Mesenchymal stem cell (in vitro differentiated cells and primary cell): ENCODE results near the gene SV2C.

Experiments used
- DNase-seq: peaks from one replicate; pipeline ENCODE4 v3.0.0-alpha.2; 2013
- H2AFZ ChIP-seq: one replicate; pipeline ENCODE4 v1.6.1; 2013; ENCODE audit warnings: low read depth, mild to moderate bottlenecking, control low read depth, inconsistent platforms, low read length, moderate library complexity
- H2AK5ac ChIP-seq: 2 replicates; pipeline ENCODE4 v1.6.1; 2013; ENCODE audit warnings: low read length, moderate library complexity, mild to moderate bottlenecking, inconsistent platforms; ENCODE audit not compliant: severe bottlenecking
- H2BK120ac ChIP-seq: one replicate; pipeline ENCODE4 v1.6.1; 2013; ENCODE audit warnings: low read depth, mild to moderate bottlenecking, inconsistent platforms, low read length, moderate library complexity
- H2BK12ac ChIP-seq, 2 experiments: one replicate each; pipeline ENCODE4 v1.6.1; 2013; ENCODE audit warnings: inconsistent platforms in 2 of 2, low read length in 2 of 2, mild to moderate bottlenecking in 2 of 2, moderate library complexity in 2 of 2, control low read depth in 1 of 2
- H2BK15ac ChIP-seq: one replicate; pipeline ENCODE4 v1.6.1; 2013; ENCODE audit warnings: mild to moderate bottlenecking, low read depth, inconsistent platforms; ENCODE audit not compliant: poor library complexity, severe bottlenecking
- H2BK5ac ChIP-seq: 2 replicates; pipeline ENCODE4 v1.6.1; 2013; ENCODE audit warnings: low read depth, mild to moderate bottlenecking, low read length, control low read depth, inconsistent platforms; ENCODE audit not compliant: poor library complexity, severe bottlenecking
- H3K14ac ChIP-seq, 2 experiments: one replicate each; pipeline ENCODE4 v1.6.1; 2013; ENCODE audit warnings: inconsistent platforms in 2 of 2, low read length in 2 of 2, control low read depth in 1 of 2, mild to moderate bottlenecking in 1 of 2, moderate library complexity in 1 of 2
- H3K18ac ChIP-seq, 2 experiments: one replicate each; pipeline ENCODE4 v1.6.1; 2013; ENCODE audit warnings: inconsistent platforms in 2 of 2, low read length in 2 of 2, control low read depth in 1 of 2, low read depth in 1 of 2, mild to moderate bottlenecking in 1 of 2
- H3K23ac ChIP-seq, 2 experiments: one replicate each; pipeline ENCODE4 v1.6.1; 2013; ENCODE audit warnings: inconsistent platforms in 2 of 2, low read length in 2 of 2, mild to moderate bottlenecking in 2 of 2, moderate library complexity in 2 of 2, control low read depth in 1 of 2
- H3K27ac ChIP-seq: 2 replicates; pipeline ENCODE4 v1.5.1; 2013; ENCODE audit warnings: mild to moderate bottlenecking, moderate library complexity, low read length, control low read depth, inconsistent platforms; ENCODE audit not compliant: poor library complexity, severe bottlenecking
- H3K27me3 ChIP-seq, 2 experiments: 2 replicates each; pipeline versions ENCODE4 v1.6.1 to v1.7.0; 2013; ENCODE audit warnings: low read length in 2 of 2, mild to moderate bottlenecking in 2 of 2, moderate library complexity in 2 of 2, control low read depth in 1 of 2, inconsistent platforms in 1 of 2; ENCODE audit not compliant: control insufficient read depth in 1 of 2, insufficient read depth in 1 of 2
- H3K36me3 ChIP-seq, 2 experiments: 2 replicates each; pipeline versions ENCODE4 v1.6.1 to v1.7.0; 2013; ENCODE audit warnings: low read length in 2 of 2, control low read depth in 1 of 2, inconsistent platforms in 1 of 2, low read depth in 1 of 2, mild to moderate bottlenecking in 1 of 2; ENCODE audit not compliant: insufficient read depth in 2 of 2, control insufficient read depth in 1 of 2
- H3K4ac ChIP-seq, 2 experiments: one replicate each; pipeline ENCODE4 v1.6.1; 2013; ENCODE audit warnings: inconsistent platforms in 2 of 2, low read length in 2 of 2, mild to moderate bottlenecking in 2 of 2, moderate library complexity in 2 of 2, control low read depth in 1 of 2, low read depth in 1 of 2
- H3K4me1 ChIP-seq: 2 replicates; pipeline ENCODE4 v1.6.1; 2013; ENCODE audit warnings: low read depth, low read length, control low read depth; ENCODE audit not compliant: control insufficient read depth, insufficient read depth
- H3K4me2 ChIP-seq: 2 replicates; pipeline ENCODE4 v1.6.1; 2013; ENCODE audit warnings: low read length, mild to moderate bottlenecking, inconsistent platforms; ENCODE audit not compliant: poor library complexity, severe bottlenecking
- H3K4me3 ChIP-seq, 2 experiments: 2 replicates each; pipeline versions ENCODE4 v1.5.1 to v1.7.0; 2013; ENCODE audit warnings: low read length in 2 of 2, mild to moderate bottlenecking in 2 of 2, control low read depth in 1 of 2, low read depth in 1 of 2; ENCODE audit not compliant: insufficient read depth in 1 of 2
- H3K79me1 ChIP-seq: replicated peaks from 2 replicates; pipeline ENCODE4 v1.6.1; 2013; ENCODE audit warnings: mild to moderate bottlenecking, control low read depth, low read length, inconsistent platforms; ENCODE audit not compliant: poor library complexity, severe bottlenecking
- H3K9ac ChIP-seq: 2 replicates; pipeline ENCODE4 v1.7.0; 2013; ENCODE audit warnings: mild to moderate bottlenecking, low read length, moderate library complexity
- H3K9me3 ChIP-seq: 2 replicates; pipeline ENCODE4 v1.7.0; 2013; ENCODE audit warnings: mild to moderate bottlenecking, low read length; ENCODE audit not compliant: control insufficient read depth
- H4K8ac ChIP-seq: one replicate; pipeline ENCODE4 v1.6.1; 2013; ENCODE audit warnings: inconsistent platforms, mild to moderate bottlenecking, low read length, moderate library complexity
- H4K91ac ChIP-seq: one replicate; pipeline ENCODE4 v1.6.1; 2013; ENCODE audit warnings: mild to moderate bottlenecking, low read length, inconsistent platforms
- WGBS: methylation state at CpG from one replicate; pipeline ENCODE4 v1.1.7; 2013; ENCODE audit warnings: mixed read lengths; 5-methylcytosine and 5-hydroxymethylcytosine counted together

SV2C gene

DNA sequence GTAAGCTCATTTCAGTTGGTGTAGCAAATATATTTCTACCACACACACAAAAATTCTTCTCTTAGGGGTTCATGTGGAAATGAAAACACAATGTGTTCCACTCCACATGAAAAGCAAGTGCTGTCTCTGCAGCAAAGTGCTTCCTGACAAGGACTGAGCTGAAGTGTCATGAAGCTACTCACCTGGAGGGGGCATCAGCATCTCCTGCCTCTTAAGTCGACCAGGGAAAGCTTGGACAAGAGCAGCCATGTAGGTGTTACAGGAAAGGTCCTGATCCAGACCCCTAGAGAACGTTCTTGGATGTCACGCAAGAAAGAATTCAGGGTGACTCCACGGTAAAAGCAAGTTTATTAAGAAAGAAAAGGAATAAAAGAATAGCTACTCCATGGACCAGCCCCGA lies 62.8 kb downstream of the SV2C start:
- Histone ChIP-seq H3K4ac (no peak overlapping the region), H3K4me3 (no peak overlapping the region), H3K79me1 (no peaks in the 10 kb centered on the region), H3K14ac (no peak overlapping the region), H3K9ac (no peak overlapping the region), H2BK120ac (no peak overlapping the region), H3K23ac (no peak overlapping the region), H3K36me3 (no peaks in the 10 kb centered on the region), H2BK5ac (no peak overlapping the region), H3K27me3 (peaks cover 0 to 6% of the 10 kb centered on the region in 2 experiments), H2BK12ac (no peak overlapping the region), H4K8ac (no peak overlapping the region), H3K4me2 (no peak overlapping the region), H3K27ac (no peak overlapping the region), H4K91ac (no peak overlapping the region), H2BK15ac (no peak overlapping the region), H2AFZ (no peak overlapping the region), H2AK5ac (no peak overlapping the region), H3K18ac (no peak overlapping the region), H3K4me1 (no peaks in the 10 kb centered on the region), H3K9me3 (no peaks in the 10 kb centered on the region)
- DNase-seq = no peak
- 60% methylated on average over 5 of the region's 5 CpGs for WGBS

- no peak for DNase-seq
- no peaks in the 10 kb centered on the region for H3K79me1 ChIP-seq
- no peak overlapping the region for H2BK12ac ChIP-seq
- H3K4ac ChIP-seq = no peak overlapping the region
- no peak overlapping the region for H2BK120ac ChIP-seq
- no peaks in the 10 kb centered on the region for H3K36me3 ChIP-seq
- no peaks in the 10 kb centered on the region for H3K4me1 ChIP-seq
- no peak overlapping the region for H2BK15ac ChIP-seq
- no peak overlapping the region for H3K4me2 ChIP-seq
- no peak overlapping the region for H3K23ac ChIP-seq
- no peak overlapping the region for H4K8ac ChIP-seq
- no peak overlapping the region for H2BK5ac ChIP-seq
- H3K14ac ChIP-seq = no peak overlapping the region
- peaks cover 0 to 10% of the 10 kb centered on the region in 2 experiments for H3K27me3 ChIP-seq
- no peak overlapping the region for H2AK5ac ChIP-seq
- WGBS = no CpG with 5 or more reads among the region's 1 CpG
- H3K18ac ChIP-seq = no peak overlapping the region
- no peak overlapping the region for H3K9ac ChIP-seq
- H3K4me3 ChIP-seq = no peak overlapping the region
- H4K91ac ChIP-seq = no peak overlapping the region
- H3K27ac ChIP-seq = no peak overlapping the region
- H3K9me3 ChIP-seq = no peaks in the 10 kb centered on the region
- H2AFZ ChIP-seq = no peak overlapping the region
Measured at GRCh38 chr5:76149636-76150035, 66.5 kb downstream of the SV2C start.

DNA sequence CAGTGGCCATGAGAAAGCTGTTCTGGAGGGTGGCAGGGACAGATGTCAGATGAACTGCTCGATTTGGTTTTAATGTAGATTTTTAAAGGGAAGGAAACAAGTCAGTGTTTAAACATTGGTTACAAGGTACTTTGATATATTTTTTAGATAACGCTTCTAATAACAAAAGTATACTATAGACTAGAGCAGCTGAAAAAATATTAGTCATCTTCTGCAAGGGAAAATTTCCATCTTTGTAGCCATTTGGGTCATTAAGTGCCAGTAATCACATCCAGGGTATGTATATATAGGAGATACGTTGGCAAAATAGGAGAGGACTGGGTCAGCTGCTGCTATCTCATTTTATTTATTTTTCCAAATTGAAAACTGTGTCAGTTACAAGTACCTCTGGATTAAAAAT lies 69.0 kb downstream of the SV2C start:
- 100% methylated on average over 1 of the region's 3 CpGs for WGBS
- H2BK120ac ChIP-seq = no peak overlapping the region
- no peak overlapping the region for H4K91ac ChIP-seq
- H3K23ac ChIP-seq = no peak overlapping the region
- no peak overlapping the region for H3K9ac ChIP-seq
- no peak overlapping the region for H2BK5ac ChIP-seq
- H2AK5ac ChIP-seq = no peak overlapping the region
- peaks cover 0 to 17% of the 10 kb centered on the region in 2 experiments for H3K27me3 ChIP-seq
- no peaks in the 10 kb centered on the region for H3K36me3 ChIP-seq
- no peak overlapping the region for H2BK12ac ChIP-seq
- H3K18ac ChIP-seq = no peak overlapping the region
- no peak overlapping the region for H2BK15ac ChIP-seq
- no peak overlapping the region for H2AFZ ChIP-seq
- H3K9me3 ChIP-seq = no peaks in the 10 kb centered on the region
- no peaks in the 10 kb centered on the region for H3K79me1 ChIP-seq
- H3K4me1 ChIP-seq = no peaks in the 10 kb centered on the region
- H3K4me3 ChIP-seq = no peak overlapping the region
- no peak overlapping the region for H4K8ac ChIP-seq
- no peak overlapping the region for H3K4me2 ChIP-seq
- no peak overlapping the region for H3K4ac ChIP-seq
- no peak for DNase-seq
- no peak overlapping the region for H3K27ac ChIP-seq
- no peak overlapping the region for H3K14ac ChIP-seq

DNA sequence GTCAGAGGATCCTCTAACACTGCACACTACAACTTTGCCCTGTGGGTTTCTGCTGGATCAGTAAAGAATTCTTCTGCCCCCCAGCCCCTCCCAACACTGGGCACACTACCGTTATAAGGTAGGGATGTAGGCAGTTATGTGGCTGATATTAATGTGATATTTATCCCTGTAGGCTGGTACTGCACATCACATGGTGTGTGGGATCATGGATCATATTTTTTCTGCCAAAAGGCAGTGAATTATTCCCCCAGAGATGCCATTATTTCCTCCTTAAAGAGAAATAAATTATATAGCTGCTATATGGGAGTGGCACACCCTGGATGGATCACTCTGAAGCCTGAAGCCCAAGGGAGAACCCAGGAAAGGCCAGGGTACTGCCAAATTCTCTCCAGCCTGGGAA lies 69.5 kb downstream of the SV2C start:
- H3K4me2 ChIP-seq = no peak overlapping the region
- H3K4me1 ChIP-seq = no peaks in the 10 kb centered on the region
- H2BK15ac ChIP-seq = no peak overlapping the region
- no peak for DNase-seq
- no peak overlapping the region for H2BK12ac ChIP-seq
- no peaks in the 10 kb centered on the region for H3K9me3 ChIP-seq
- H3K18ac ChIP-seq = no peak overlapping the region
- H3K9ac ChIP-seq = no peak overlapping the region
- H4K91ac ChIP-seq = no peak overlapping the region
- H2BK120ac ChIP-seq = no peak overlapping the region
- no CpG with 5 or more reads among the region's 1 CpG for WGBS
- H3K23ac ChIP-seq = no peak overlapping the region
- H3K14ac ChIP-seq = no peak overlapping the region
- no peak overlapping the region for H2AFZ ChIP-seq
- no peak overlapping the region for H4K8ac ChIP-seq
- no peak overlapping the region for H2BK5ac ChIP-seq
- no peak overlapping the region for H2AK5ac ChIP-seq
- no peak overlapping the region for H3K4me3 ChIP-seq
- H3K27ac ChIP-seq = no peak overlapping the region
- no peaks in the 10 kb centered on the region for H3K36me3 ChIP-seq
- peaks cover 0 to 17% of the 10 kb centered on the region in 2 experiments for H3K27me3 ChIP-seq
- H3K79me1 ChIP-seq = no peaks in the 10 kb centered on the region
- H3K4ac ChIP-seq = no peak overlapping the region
